A204.1 (cell line): ENCODE measurements around the gene FRMD4A.

Source experiments
- FAIRE-seq: peaks from 2 replicates; lab custom pipeline; 2012; peaks lifted over from hg19 to GRCh38; lab: Jason Lieb, UNC

Gene FRMD4A

DNA sequence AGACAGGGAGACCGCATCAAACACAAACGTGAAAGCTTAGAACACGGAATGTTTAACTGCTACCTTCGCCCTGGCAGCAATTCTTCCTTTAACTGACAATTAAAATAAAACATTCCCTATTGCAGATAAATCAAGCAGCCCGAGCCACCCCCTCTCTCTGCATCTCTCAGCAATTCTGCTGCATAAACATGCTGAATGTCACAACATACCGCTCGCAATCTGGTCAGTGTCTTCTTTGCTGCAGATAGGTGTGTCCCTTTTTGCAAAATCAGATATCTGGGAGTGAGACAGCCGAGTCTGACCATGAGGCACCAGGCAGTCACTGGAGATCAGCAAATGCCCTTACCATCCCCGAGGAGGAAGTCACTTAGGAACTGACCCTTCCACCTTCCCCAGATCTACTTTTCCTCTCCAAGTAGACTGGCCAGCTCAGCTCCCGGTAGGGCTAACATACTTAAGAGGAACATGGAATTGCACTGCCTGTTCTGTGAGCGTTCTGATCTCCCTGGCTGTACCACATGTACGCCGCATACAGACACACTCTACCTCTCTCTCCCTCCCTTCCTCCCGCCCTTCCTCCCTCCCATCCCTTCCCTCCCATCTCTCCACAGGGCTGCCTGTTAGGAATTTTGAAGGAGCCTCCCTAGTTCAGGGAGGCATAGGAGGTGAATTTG, at the start of gene FRMD4A:
TSS of gene FRMD4A (minus strand) at position 537 of the 674 bp plus-strand sequence.
- no peak for FAIRE-seq

DNA sequence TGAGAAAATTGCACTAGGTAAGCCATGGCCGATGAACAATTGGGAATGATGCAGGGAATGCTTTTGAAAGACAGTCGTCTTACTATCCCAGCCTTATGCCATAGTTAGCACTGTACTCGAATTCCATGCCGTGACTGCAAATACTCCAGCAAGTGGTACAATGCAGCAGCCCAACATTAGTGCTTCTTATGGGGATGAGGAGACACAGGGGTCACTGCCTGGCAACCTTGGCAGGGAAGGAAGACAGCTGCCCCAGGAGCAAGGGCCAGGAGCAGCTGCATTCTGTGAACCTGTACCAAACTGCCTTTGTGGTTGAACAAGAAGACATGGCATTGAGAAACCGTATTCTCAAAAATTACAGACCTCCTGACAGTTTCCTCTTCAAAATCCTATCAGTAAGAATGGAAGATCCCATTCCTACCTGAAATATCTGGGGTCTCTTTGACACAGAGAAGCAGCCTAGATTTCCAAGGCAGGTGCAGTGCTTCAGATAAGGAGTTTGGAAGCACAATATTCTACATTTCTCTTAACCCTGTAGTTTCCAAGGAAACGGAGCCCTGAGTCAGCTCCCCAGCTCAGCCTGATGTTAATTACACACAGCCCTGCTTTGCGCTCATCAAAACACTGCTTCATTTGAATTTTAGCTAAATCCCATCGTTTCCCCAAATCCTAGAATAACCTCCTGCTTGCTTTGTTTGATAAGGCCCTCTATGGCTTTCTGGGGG, 49.0 kb upstream of the FRMD4A start:
- FAIRE-seq, result no peak

DNA sequence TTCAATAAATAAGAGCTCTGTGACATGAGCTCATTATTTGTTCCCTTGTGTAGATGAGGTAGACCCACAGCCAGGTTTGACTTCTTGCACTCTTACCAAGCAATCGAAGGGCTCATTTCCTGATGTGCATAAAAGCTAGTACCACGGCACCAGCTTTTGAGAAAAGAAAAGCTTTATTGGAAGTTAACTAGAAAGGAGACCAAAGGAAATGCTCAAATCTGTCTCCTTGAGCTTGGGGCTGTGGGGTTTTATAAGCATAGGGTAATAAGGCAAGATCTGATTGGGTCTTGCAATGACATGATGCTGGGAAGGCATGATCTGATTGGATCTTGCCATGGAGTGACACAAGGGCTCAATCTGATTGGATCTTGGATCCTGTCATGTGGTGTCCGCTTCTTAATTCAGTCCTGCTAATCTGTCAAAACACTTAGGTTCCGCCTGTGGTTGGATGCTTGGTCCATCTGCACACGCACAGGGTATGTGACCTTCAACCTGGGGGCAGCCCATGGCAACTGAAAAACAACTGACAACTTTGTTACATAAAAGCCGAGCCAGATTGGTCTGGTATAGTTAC, 47.8 kb upstream of the FRMD4A start:
- no peak for FAIRE-seq

DNA sequence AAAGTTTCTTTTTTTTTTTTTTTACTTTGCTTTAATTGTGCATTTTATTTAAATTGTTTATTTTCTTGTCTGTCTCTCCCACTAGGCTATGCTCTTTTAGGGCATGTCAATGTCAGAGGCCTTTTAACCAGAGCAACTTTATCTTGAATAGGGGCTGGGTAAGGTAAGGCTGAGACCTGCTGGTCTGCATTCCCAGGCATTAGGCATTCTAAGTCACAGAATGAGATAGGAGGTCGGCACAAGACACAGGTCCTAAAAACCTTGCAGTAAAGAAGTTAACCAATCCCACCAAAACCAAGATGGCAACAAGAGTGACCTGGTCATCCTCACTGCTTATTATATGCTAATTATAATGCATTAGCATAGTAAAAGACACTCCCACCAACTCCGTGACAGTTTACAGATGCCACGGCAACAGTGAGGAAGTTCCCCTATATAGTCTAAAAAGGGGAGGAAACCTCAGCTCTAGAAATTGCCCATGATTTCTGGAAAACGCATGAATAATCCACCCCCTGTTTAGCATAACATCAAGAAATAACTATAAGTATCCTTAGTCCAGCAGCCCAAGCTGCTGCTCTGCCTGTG, 47.0 kb upstream of the FRMD4A start:
- no peak for FAIRE-seq

DNA sequence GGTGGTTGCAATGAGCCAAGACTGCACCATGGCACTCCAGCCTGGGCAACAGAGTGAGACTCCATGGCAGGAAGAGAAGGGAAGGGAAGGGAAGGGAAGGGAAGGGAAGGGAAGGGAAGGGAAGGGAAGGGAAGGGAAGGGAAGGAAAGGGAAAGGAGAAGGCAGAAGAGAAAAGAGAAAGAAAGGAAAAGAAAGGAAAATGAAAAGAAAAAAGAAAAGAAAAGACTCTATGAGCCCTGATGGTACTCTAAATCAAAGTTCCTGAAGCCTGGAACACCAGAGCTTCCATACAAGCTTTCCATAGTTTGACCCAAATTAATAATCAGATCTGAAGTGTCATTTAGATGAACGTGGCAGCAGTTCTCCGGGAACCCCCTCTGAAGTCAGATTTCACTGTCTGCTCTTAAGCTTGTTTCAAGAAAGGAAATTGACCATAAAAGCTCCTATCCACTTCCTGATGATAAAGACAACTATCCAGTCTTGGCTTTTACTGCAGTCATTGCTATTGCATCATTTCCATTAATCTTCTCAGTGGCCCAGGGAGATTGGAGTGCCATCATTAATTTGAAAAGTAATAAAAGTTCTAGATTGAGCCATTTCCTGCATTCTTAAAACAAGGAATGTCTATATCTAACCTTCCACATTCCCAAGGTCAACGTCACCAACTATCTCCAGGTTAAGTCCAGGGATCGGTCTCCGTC, 44.2 kb upstream of the FRMD4A start:
- FAIRE-seq, result no peak

DNA sequence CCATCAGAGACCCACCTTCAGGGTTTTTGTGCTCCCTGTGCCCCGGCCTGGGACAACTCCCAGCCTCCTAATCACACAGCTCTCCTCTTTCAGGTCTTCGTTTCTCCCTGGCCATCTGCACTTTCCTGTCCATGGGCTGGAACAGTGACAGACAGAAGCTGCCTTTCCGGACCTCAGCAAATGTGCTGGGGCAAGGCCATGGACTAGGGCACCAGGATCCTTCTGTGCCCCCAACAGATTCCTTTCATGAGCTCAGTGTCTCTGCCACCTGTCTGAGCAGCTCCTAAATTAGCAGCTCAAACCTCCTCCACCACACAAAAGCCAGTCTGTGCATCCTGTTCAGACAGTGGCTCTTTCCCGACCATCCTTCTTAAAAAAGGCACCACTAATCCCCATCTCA, 41.9 kb upstream of the FRMD4A start:
- no peak for FAIRE-seq

DNA sequence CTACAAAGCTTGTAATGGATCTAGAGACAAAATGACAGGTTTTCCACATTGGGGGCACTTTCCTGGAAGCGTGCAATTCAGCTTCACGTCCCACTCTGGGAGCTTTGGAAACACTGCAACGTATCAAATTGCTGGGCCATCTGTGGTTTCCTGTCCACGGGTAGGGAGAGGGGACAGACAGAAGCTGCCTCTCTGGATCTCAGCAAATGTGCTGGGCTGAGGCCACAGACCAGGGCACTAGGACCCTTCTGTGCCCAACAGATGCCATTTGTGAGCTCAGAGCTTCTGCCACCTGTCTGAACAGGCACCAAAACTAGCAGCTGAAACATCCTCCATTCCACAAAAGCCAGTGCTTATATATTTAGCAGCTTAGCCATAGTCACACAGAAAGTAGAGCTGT, 40.9 kb upstream of the FRMD4A start:
- no peak for FAIRE-seq

DNA sequence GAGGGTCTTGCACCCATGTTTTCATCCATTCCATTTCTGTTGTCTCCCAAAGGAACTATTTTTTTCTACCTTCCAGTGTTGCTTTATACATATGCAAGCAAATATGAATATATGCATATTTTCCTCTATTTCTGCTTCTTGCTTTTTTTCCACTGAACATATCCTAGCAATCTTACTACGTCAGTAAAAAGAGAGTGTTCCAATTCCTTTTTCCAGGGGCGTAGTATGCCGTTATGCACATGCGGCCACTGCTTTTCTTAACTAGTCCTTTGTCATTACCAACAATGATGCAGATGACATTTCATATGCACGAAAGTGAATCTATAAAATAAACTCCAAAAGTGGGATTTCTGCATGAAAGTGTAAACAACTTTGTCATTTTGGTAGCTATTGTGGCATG, 40.2 kb upstream of the FRMD4A start:
- FAIRE-seq, result no peak

DNA sequence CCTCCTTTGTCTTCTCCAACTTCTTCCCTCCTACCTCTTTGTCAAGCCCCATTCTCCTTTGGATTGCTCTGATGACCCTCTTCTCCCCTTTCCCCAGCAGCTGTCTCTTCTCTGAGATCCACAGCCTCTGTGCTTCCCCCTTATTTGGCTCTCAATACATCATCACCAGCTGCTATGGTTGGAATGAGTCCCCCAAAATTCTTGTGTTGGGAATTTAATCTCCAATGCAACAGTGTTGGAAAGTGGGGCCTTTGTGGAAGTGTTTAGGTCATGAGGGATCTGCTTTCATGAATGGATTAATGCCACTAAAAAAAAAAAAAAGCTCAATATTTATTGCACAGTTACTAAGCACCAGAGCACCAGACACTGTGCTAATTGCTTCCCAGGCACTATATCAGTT, 39.2 kb upstream of the FRMD4A start:
- FAIRE-seq, result no peak

DNA sequence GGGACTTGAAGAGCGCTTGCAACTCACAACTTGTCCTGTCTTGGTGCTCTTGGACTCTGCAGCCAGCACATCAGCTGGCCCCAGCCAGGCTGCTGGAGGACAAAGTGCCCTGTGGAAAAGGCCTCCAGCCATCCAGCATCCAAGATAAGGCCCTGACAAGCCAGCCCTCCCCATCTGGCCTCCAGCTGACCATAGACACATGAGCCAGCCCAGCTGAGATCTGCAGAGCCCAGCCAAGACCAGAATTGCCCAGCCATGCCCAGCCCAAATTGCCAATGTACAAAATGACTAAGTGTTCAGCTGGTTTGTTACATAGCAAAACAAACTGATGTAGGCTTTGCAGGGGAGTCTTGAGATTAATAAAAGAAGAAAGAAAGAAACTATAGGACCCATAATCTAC, 36.0 kb upstream of the FRMD4A start:
- FAIRE-seq, result no peak

DNA sequence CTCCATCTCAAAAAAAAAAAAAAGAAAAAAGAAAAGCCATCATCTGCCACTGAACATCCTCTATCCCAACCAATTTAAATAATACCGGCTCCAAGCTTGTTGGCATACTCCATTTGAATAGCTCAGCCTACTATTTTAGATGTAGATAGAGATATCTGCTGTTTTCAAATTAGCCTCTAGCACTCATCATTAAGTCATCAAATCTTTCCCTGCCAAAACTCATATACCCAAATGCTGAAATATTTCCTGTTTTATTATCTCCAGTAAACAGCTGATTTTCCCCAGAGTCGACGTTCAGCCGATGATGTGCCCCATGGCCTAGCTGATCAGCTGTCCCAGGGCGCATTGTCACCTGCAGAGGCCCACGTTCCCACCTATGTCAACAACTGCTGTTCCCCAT, 34.5 kb upstream of the FRMD4A start:
- FAIRE-seq, result no peak

DNA sequence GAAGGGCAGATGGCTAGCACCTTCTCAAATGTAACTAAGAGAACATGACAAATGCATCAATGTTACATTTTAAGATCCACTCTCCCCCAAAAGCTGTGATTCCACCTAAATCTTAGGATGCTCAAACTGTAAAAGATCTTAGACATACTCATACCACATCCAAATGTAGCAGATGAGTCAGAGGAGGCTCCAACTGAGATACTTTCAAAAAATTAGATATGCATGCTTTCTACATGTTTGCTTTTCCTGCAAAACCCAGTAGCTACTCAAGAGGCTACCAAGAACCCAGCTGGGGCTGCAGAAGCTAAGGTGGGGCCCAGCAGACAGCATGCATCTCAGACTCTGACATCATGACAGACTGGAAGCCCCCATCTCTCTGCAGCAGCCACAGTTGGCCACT, 31.4 kb upstream of the FRMD4A start:
- no peak for FAIRE-seq

DNA sequence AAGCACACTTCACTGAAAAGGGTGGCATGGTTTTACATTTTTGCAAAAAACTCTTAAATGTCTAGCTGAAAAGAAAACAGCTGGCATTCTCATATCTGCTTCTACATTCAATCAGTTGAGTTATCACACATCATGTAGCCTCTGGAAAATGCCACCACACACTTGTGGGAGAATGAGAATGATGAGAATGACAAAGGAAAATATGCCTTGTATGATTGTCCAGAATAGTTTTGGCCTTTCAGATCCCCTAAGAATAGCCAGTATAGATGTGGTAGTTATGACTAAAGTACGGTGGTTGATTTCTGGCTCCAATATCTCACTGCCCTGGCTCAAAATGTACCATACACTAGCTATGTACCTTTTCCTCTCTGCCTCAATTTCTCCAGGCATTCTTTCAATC, 30.2 kb upstream of the FRMD4A start:
- no peak for FAIRE-seq

DNA sequence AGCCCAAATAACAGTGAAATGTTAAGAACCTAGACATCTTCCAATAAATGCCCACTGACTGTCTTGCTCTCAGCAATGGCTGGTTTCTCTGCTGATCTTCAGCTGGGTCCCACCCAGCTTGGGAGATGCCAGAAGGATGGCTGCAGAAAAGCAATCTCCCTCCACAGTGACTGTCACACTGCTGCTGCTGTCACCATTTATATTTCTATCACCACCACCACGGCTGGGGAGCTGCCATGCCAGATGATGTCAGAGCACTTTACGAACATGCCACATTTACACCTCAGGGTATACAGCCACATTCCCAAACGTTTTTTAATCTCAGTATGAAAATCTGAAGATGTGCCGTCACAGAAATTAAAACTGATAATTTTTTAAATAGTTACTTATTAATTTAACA, 29.8 kb upstream of the FRMD4A start:
- no peak for FAIRE-seq

DNA sequence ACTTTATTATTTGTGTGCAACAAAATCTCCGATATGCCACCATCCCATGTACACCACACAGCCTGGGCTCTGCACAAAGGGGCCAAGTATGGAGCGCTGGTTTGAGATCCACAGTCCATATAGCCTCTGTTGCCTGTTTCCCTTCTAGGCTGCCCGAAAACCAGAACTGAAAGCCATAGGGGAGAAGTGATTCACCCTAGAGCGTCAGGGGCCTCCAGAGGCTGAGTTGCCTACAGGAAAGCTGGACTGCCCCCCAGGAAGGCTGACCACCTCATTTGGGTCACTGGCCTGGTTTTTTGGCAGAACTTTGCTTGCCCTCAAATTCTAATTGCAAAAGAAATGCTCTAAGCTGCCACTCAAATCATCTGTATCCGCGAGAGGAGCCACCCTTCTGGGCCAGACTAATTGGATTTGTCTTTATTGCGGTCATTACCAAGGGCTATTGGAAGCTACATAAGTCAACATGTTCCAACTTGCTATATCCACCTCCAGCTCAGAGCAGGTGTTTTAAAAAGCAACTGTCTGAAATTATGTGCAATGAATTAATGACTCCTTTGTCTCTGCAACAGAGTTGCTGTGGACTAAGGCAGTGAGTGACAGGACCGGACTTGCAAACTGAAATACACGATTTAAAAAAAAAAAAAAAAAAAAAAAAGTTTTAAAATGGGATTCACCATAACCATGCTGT, 28.3 kb upstream of the FRMD4A start:
- FAIRE-seq, result no peak

DNA sequence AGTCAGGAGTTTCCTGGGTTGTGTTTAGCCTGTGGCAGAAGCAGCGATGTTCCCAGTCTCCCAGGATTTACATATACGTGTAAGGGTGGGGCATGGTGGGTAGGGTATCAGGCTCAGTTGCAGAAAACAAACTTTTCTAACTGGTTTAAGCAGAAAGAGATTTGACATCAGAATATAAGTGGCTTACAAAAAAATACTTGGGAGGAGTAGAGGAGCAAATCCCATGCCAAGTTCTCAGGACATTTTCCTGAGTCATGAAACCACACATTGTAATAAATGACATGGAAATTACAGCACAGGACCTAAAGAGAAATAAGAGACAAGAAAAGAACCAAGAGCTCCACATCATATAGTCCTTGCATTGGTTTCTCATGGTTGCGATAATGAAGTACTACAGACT, 26.2 kb upstream of the FRMD4A start:
- FAIRE-seq, result no peak

DNA sequence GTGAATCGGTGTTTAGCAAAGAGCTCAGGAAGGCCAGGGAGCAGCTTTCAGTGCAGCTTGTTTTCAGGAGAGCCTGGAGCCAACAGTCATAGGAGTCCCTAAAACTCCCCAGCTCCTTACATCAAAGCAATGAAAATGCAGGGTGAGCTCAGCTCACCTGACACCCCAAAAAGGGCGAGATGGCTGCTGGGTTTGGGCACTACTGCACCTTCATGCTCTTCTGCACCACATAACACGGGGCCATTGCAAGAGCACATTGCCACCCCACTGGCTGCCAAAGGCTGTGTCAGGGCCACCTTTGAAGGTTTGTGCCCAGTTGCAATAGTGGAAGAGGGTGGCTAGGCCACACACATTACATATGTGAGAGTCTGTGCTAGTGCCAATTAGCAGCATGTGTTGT, 25.0 kb upstream of the FRMD4A start:
- no peak for FAIRE-seq

DNA sequence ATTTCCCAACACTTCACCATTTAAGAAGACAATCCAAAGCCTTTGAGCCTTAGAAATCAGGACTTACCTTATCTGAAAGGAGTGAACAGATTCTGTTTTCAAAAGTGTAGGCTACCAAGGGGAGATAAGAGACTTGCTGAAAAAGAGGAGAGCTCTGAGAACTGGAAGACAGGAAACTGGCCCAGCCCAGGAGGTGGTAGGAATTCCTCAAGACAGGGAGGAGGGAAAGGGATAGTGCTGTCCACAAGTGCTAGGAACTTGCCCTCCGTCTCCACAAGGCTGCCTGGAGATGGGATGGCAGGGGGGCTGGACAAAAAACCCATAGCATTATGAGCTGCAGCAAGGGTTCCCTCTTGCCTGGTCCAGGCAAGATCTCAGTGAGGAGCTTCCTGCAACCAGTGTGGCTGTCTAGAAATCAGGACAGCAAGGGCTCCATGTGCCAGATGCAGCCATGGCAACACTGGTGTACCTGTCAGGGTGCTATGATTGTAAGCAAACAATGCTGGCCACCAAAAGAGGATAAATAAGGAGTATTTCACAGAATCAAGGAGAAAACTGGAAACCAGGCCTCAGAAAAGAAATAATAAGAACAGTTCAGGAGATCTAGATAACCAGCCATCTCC, 22.7 kb upstream of the FRMD4A start:
- FAIRE-seq, result no peak

DNA sequence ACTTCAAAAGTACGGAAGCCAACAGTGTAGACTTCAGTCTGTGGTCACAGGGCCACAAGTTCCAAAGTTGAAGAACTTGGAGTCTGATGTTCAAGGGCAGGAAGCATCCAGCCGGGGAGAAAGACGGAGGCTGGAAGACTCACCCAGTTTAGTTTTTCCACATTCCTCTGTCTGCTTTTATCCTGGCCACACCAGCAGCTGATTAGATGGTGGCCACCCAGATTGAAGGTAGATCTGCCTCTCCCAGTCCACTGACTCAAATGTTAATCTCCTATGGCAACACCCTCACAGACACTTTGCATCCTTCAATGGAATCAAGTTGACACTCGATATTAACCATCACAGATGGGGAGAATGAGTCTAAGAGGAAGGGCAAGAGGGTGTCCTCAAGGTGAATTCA, 19.3 kb upstream of the FRMD4A start:
- FAIRE-seq, result no peak

DNA sequence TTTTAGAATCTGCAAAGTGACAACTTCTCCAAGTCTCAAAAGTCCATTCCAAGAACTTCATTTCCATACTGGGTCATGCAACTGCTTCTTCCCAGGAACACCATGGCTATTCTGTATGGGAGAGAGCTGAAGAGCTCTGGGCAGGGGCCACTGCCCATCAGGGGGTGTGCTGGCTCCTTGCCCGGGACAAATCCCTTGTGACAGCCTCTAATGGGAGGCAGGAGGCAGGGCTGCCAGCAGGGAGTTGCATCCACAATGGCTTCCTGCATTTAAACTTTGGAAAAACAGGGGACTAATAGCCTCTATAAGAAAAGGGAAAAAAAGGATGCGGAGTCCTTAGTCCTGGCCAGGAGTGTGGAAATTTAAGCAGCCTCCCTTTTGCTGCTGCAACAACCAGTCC, 18.4 kb upstream of the FRMD4A start:
- FAIRE-seq, result no peak

DNA sequence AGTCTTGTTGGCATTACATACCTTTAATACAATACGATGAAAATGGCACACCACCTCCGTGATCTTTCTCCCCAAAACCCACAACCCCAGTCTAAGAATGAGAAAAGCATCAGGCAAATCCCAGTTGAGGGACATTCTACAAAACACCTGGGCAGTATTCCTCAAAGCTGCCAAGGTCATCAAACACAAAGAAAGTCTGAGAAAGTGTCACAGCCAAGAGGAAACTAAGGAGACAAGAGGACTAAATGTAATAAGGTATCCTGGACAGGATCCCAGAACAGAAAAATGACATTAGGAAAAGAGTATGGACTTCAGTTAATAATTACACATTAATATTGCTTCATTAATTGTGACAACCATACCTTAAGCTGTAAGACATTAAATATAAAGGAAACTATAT, 14.5 kb upstream of the FRMD4A start:
- no peak for FAIRE-seq
